Liver (tissue), 9 donors: ENCODE data around the gene RARG. TPM values are rescaled to one million over a fixed set of nuclear protein-coding genes. Genes with fewer than 3 reads are reported as not detected.

Experiments used
- DNase-seq: peaks from one replicate; pipeline ENCODE4 v3.0.0-alpha.2; 2017; ENCODE audit warnings: low spot score
- H3K27ac ChIP-seq, 2 donors: one replicate each; pipeline ENCODE4 v1.7.0; 2013; ENCODE audit warnings: inconsistent platforms in 2 of 2, low read length in 2 of 2, control low read depth in 1 of 2, low read depth in 1 of 2, mild to moderate bottlenecking in 1 of 2
- H3K27me3 ChIP-seq, 4 donors: one replicate each; pipeline versions ENCODE4 v1.6.1 to v1.7.0; 2013; ENCODE audit warnings: low read length in 3 of 4, inconsistent platforms in 1 of 4, mild to moderate bottlenecking in 1 of 4, moderate library complexity in 1 of 4; ENCODE audit not compliant: control insufficient read depth in 4 of 4, insufficient read depth in 4 of 4
- H3K36me3 ChIP-seq, 4 donors: one replicate each; pipeline versions ENCODE4 v1.6.1 to v1.7.0; 2013; ENCODE audit warnings: low read length in 3 of 4, mild to moderate bottlenecking in 3 of 4, low read depth in 1 of 4, moderate library complexity in 1 of 4; ENCODE audit not compliant: control insufficient read depth in 4 of 4, insufficient read depth in 3 of 4
- H3K4me1 ChIP-seq, 4 donors: one replicate each; pipeline versions ENCODE4 v1.6.1 to v1.7.0; 2013; ENCODE audit warnings: low read length in 3 of 4, mild to moderate bottlenecking in 3 of 4, moderate library complexity in 1 of 4; ENCODE audit not compliant: control insufficient read depth in 4 of 4, insufficient read depth in 4 of 4
- H3K4me3 ChIP-seq, 3 donors: one replicate each; pipeline versions ENCODE4 v1.6.1 to v1.7.0; 2013; ENCODE audit warnings: low read length in 3 of 3, control low read depth in 1 of 3, low read depth in 1 of 3, mild to moderate bottlenecking in 1 of 3
- H3K9ac ChIP-seq, 2 donors: one replicate each; pipeline ENCODE4 v1.7.0; 2013; ENCODE audit warnings: low read length in 2 of 2, mild to moderate bottlenecking in 2 of 2, moderate library complexity in 2 of 2, control low read depth in 1 of 2, low read depth in 1 of 2
- H3K9me3 ChIP-seq, 4 donors: one replicate each; pipeline versions ENCODE4 v1.6.1 to v1.7.0; 2013; ENCODE audit warnings: low read length in 3 of 4; ENCODE audit not compliant: control insufficient read depth in 4 of 4
- ATF3 ChIP-seq: IDR thresholded peaks from 2 replicates; pipeline ENCODE4 v1.6.1; 2016; ENCODE audit warnings: antibody characterized with exemption
- CTCF ChIP-seq: fragments of 150-350 bp; IDR thresholded peaks from 2 replicates; pipeline ENCODE4 v1.5.1; 2017; ENCODE audit warnings: improper control_type of control experiment, low read depth, low read length; ENCODE audit not compliant: missing input control
- EGR1 ChIP-seq, 2 donors: IDR thresholded peaks; 2 replicates each; pipeline ENCODE4 v1.6.1; 2016 to 2018; ENCODE audit warnings: antibody characterized with exemption in 2 of 2, low read depth in 2 of 2
- FOXA1 ChIP-seq: IDR thresholded peaks from 2 replicates; pipeline ENCODE4 v1.6.1; 2016; ENCODE audit warnings: antibody characterized with exemption
- FOXA2 ChIP-seq: IDR thresholded peaks from 2 replicates; pipeline ENCODE4 v1.6.1; 2016; ENCODE audit warnings: antibody characterized with exemption
- GABPA ChIP-seq, 2 donors: IDR thresholded peaks in 1 of 2; conservative IDR thresholded peaks in 1 of 2; 2 replicates each; pipeline ENCODE4 v1.6.1; 2016; ENCODE audit warnings: antibody characterized with exemption in 2 of 2, mild to moderate bottlenecking in 1 of 2, moderate library complexity in 1 of 2
- HNF4A ChIP-seq, 2 donors: conservative IDR thresholded peaks; 2 replicates each; pipeline ENCODE4 v1.6.1; 2016; ENCODE audit warnings: antibody characterized with exemption in 2 of 2, mild to moderate bottlenecking in 2 of 2
- HNF4G ChIP-seq: IDR thresholded peaks from 2 replicates; pipeline ENCODE4 v1.6.1; 2016; ENCODE audit warnings: antibody characterized with exemption
- JUND ChIP-seq, 2 donors: IDR thresholded peaks; 2 replicates each; pipeline ENCODE4 v1.6.1; 2016; ENCODE audit warnings: antibody characterized with exemption in 2 of 2
- MAX ChIP-seq: IDR thresholded peaks from 2 replicates; pipeline ENCODE4 v1.6.1; 2016; ENCODE audit warnings: antibody characterized with exemption
- NR2F2 ChIP-seq: IDR thresholded peaks from 2 replicates; pipeline ENCODE4 v1.6.1; 2016; ENCODE audit warnings: antibody characterized with exemption
- RAD21 ChIP-seq, 2 donors: IDR thresholded peaks; 2 replicates each; pipeline ENCODE4 v1.6.1; 2016; ENCODE audit warnings: antibody characterized with exemption in 2 of 2, mild to moderate bottlenecking in 2 of 2
- REST ChIP-seq: IDR thresholded peaks from 2 replicates; pipeline ENCODE4 v1.6.1; 2016; ENCODE audit warnings: antibody characterized with exemption, mild to moderate bottlenecking
- RXRA ChIP-seq, 2 donors: IDR thresholded peaks; 2 replicates each; pipeline ENCODE4 v1.6.1; 2017 to 2018; ENCODE audit warnings: antibody characterized with exemption in 2 of 2, mild to moderate bottlenecking in 1 of 2
- SP1 ChIP-seq: IDR thresholded peaks from 2 replicates; pipeline ENCODE4 v1.6.1; 2018; ENCODE audit warnings: antibody characterized with exemption, mild to moderate bottlenecking
- TAF1 ChIP-seq: conservative IDR thresholded peaks from 2 replicates; pipeline ENCODE4 v1.6.1; 2016; ENCODE audit warnings: antibody characterized with exemption, mild to moderate bottlenecking
- YY1 ChIP-seq: IDR thresholded peaks from 2 replicates; pipeline ENCODE4 v1.6.1; 2016; ENCODE audit warnings: antibody characterized with exemption, mild to moderate bottlenecking
- WGBS: extraction: QIAGEN DNeasy Blood & Tissue Kit; methylation state at CpG from one replicate; pipeline ENCODE4 v1.1.7; 2013; 5-methylcytosine and 5-hydroxymethylcytosine counted together
- polyA plus RNA-seq, 2 donors: library from polyadenylated mRNA; stranded (reverse) in 1 of 2; unstranded in 1 of 2; fragments of 200-250 nt in 1 of 2; fragments of >200 nt in 1 of 2; fragmentation: Nextera tagmentation in 1 of 2; extraction: Ambion mirVana in 1 of 2; gene quantifications; one replicate each; pipeline versions ENCODE4 v1.2.1 to v1.2.3, GENCODE V29; 2013 to 2015
- total RNA-seq, 2 donors: library from RNA; depleted of rRNA; stranded (reverse); fragments of >200 nt; gene quantifications; one replicate each; pipeline ENCODE4 v1.2.3, GENCODE V29; 2014
- TF ChIP-seq, protein P1 (sequence below): IDR thresholded peaks from 2 replicates; pipeline ENCODE4 v1.6.1; 2016; ENCODE audit warnings: antibody characterized with exemption
- donor health status: healthy.
- donor health status: healthy.
- donor health status: healthy.
- donor health status: healthy.
- donor health status: healthy.

The RARG gene
- total and polyA plus RNA-seq, 4 donors, result 1.7 to 3.1 (median 2.7) TPM

DNA sequence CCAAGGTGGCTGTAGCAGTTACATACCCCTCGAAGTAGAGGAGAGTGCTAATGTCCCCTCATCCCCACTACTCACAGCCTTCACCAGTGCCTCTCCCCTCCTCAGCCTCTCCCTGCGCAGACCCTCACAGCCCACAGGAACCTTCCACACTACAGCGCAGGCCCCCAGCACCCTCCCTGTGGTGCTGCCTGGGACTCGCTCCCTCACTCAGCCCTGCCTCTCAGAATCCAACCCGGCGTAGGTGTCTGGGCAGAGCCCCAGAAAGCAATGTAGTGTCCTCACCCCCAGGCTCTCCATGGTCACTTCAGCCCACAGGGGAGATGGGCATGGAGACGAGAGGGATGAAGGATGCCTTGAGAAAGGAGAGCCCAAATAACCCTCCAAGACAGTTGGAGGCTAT, 62.4 kb downstream of the RARG start:
- H3K36me3 ChIP-seq, result peaks cover 0 to 9% (median 0%) of the 10 kb centered on the region in 4 donors
- H3K4me3 ChIP-seq, result peak overlapping the region; percentile 56 to 64 (median 56)
- H3K4me1 ChIP-seq, result peaks cover 15 to 57% (median 46%) of the 10 kb centered on the region in 4 donors
- peak overlapping the region; percentile 79 to 86 for H3K9ac ChIP-seq
- WGBS, result 50% methylated on average over 7 of the region's 7 CpGs
- H3K27ac ChIP-seq, result peak overlapping the region; percentile 69 to 83
- H3K9me3 ChIP-seq, result no peaks in the 10 kb centered on the region
- TF ChIP-seq FOXA2, result no peak
- TF ChIP-seq JUND (IDR thresholded peaks at IDR 0.05), result no peak
- TF ChIP-seq CTCF, result no peak
- no peak for TF ChIP-seq EGR1 (IDR thresholded peaks at IDR 0.05; ENCODE audit: low read depth in 2 of 2)
- TF ChIP-seq HNF4A (conservative IDR thresholded peaks at IDR 0.05), result no peak
- TF ChIP-seq ATF3, result no peak
- TF ChIP-seq HNF4G, result no peak
- no peak for TF ChIP-seq TAF1
- no peak for TF ChIP-seq SP1
- TF ChIP-seq YY1, result no peak
- no peak for TF ChIP-seq REST
- no peak for TF ChIP-seq GABPA (IDR thresholded peaks at IDR 0.05 in 1 of 2, conservative IDR thresholded peaks at IDR 0.05 in 1 of 2)
- TF ChIP-seq, protein P1, sequence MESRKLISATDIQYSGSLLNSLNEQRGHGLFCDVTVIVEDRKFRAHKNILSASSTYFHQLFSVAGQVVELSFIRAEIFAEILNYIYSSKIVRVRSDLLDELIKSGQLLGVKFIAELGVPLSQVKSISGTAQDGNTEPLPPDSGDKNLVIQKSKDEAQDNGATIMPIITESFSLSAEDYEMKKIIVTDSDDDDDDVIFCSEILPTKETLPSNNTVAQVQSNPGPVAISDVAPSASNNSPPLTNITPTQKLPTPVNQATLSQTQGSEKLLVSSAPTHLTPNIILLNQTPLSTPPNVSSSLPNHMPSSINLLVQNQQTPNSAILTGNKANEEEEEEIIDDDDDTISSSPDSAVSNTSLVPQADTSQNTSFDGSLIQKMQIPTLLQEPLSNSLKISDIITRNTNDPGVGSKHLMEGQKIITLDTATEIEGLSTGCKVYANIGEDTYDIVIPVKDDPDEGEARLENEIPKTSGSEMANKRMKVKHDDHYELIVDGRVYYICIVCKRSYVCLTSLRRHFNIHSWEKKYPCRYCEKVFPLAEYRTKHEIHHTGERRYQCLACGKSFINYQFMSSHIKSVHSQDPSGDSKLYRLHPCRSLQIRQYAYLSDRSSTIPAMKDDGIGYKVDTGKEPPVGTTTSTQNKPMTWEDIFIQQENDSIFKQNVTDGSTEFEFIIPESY, result no peak
- TF ChIP-seq FOXA1, result no peak
- TF ChIP-seq RXRA (IDR thresholded peaks at IDR 0.05), result no peak
- no peak for TF ChIP-seq MAX
- TF ChIP-seq RAD21 (IDR thresholded peaks at IDR 0.05), result no peak
- TF ChIP-seq NR2F2, result no peak
- no peaks in the 10 kb centered on the region for H3K27me3 ChIP-seq
- no peak for DNase-seq
